Measurements from ENCODE around the gene KRTCAP3.

KRTCAP3 gene

GRCh38 chr2:27441226-27441926 lies 805 bp upstream of the KRTCAP3 start:
- Histone ChIP-seq H3K27me3 (ENCODE audit: control insufficient read depth in 5 of 5, insufficient read depth in 4 of 5, low read length in 5 of 5) (no peaks in the 10 kb centered on the region), H3K4me3 (ENCODE audit: low read depth in 1 of 5, low read length in 5 of 5) (no peak overlapping the region), H3K36me3 (ENCODE audit: control insufficient read depth in 5 of 5, insufficient read depth in 5 of 5, low read length in 5 of 5) (peaks cover 11 to 81% (median 61%) of the 10 kb centered on the region in 5 donors), H3K4me1 (ENCODE audit: control insufficient read depth in 5 of 5, insufficient read depth in 5 of 5, low read length in 5 of 5) (peaks cover 0 to 5% (median 0%) of the 10 kb centered on the region in 5 donors), H3K9ac (ENCODE audit: low read length in 5 of 5) (no peak overlapping the region), H3K9me3 (ENCODE audit: control insufficient read depth in 5 of 5, low read length in 5 of 5) (no peaks in the 10 kb centered on the region), H3K27ac (ENCODE audit: low read depth, low read length) (no peak overlapping the region)

GRCh38 chr2:27442920-27443282 lies 720 bp downstream of the KRTCAP3 start:
- Histone ChIP-seq H3K9ac (ENCODE audit: low read length in 5 of 5) (no peak overlapping the region), H3K27me3 (ENCODE audit: control insufficient read depth in 5 of 5, insufficient read depth in 4 of 5, low read length in 5 of 5) (no peaks in the 10 kb centered on the region), H3K4me1 (ENCODE audit: control insufficient read depth in 5 of 5, insufficient read depth in 5 of 5, low read length in 5 of 5) (peaks cover 0 to 5% (median 0%) of the 10 kb centered on the region in 5 donors), H3K27ac (ENCODE audit: low read depth, low read length) (peak overlapping the region; percentile 23), H3K9me3 (ENCODE audit: control insufficient read depth in 5 of 5, low read length in 5 of 5) (no peaks in the 10 kb centered on the region), H3K36me3 (ENCODE audit: control insufficient read depth in 5 of 5, insufficient read depth in 5 of 5, low read length in 5 of 5) (peaks cover 3 to 75% (median 59%) of the 10 kb centered on the region in 5 donors), H3K4me3 (ENCODE audit: low read depth in 1 of 5, low read length in 5 of 5) (no peak overlapping the region)

DNA sequence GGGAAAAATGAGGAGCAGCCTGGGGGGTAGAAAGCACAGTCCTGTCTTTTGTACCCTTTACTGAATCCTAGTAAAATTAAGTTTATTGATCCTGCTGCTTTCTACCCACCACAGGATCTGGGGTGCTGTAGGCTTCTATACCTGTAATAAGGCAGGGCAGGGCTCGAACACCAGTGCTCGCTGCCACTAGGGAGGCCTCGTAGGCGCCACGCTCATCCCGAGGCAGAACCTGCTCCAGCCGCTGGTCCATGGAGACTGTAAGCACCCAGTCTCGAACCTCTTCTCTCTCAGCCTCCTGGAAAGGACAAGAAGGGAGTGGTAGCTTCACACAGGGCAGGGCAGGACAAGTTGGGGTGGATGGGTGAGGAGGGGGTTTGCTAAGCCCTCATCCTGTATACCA lies 3.0 kb downstream of the KRTCAP3 start:
- Histone ChIP-seq H3K27me3 (ENCODE audit: control insufficient read depth in 5 of 5, insufficient read depth in 4 of 5, low read length in 5 of 5) (no peaks in the 10 kb centered on the region), H3K36me3 (ENCODE audit: control insufficient read depth in 5 of 5, insufficient read depth in 5 of 5, low read length in 5 of 5) (peaks cover 0 to 74% (median 60%) of the 10 kb centered on the region in 5 donors), H3K4me3 (ENCODE audit: low read depth in 1 of 5, low read length in 5 of 5) (no peak overlapping the region), H3K4me1 (ENCODE audit: control insufficient read depth in 5 of 5, insufficient read depth in 5 of 5, low read length in 5 of 5) (peaks cover 0 to 5% (median 0%) of the 10 kb centered on the region in 5 donors), H3K9ac (ENCODE audit: low read length in 5 of 5) (no peak overlapping the region), H3K27ac (ENCODE audit: low read depth, low read length) (no peak overlapping the region), H3K9me3 (ENCODE audit: control insufficient read depth in 5 of 5, low read length in 5 of 5) (no peaks in the 10 kb centered on the region)

DNA sequence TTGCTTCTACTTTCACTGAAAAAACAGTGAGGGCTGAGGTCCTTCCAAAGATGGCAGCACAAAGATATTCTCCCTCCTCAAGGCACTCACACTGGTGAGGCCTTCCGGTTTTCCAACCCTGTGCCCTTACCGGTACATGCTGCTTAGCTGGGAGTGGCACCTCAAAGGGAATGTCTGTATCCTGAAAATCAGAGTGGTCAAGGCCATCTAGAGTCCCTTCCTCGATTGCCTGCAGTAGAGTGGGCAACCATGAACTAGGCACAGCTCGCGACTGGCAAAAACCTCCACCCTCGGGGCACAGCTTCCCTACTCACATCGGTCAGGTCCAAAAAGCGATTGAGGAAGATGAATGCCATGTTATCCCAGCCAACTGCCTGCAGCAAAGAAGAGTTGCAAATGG lies 3.4 kb downstream of the KRTCAP3 start:
- Histone ChIP-seq H3K4me3 (ENCODE audit: low read depth in 1 of 5, low read length in 5 of 5) (no peak overlapping the region), H3K36me3 (ENCODE audit: control insufficient read depth in 5 of 5, insufficient read depth in 5 of 5, low read length in 5 of 5) (peaks cover 0 to 72% (median 56%) of the 10 kb centered on the region in 5 donors), H3K27ac (ENCODE audit: low read depth, low read length) (no peak overlapping the region), H3K9ac (ENCODE audit: low read length in 5 of 5) (no peak overlapping the region), H3K27me3 (ENCODE audit: control insufficient read depth in 5 of 5, insufficient read depth in 4 of 5, low read length in 5 of 5) (no peaks in the 10 kb centered on the region), H3K9me3 (ENCODE audit: control insufficient read depth in 5 of 5, low read length in 5 of 5) (no peaks in the 10 kb centered on the region), H3K4me1 (ENCODE audit: control insufficient read depth in 5 of 5, insufficient read depth in 5 of 5, low read length in 5 of 5) (peaks cover 0 to 5% (median 0%) of the 10 kb centered on the region in 5 donors)

- Histone ChIP-seq H3K4me1 (ENCODE audit: control insufficient read depth in 5 of 5, insufficient read depth in 5 of 5, low read length in 5 of 5) (peaks cover 0 to 5% (median 0%) of the 10 kb centered on the region in 5 donors), H3K27ac (ENCODE audit: low read depth, low read length) (no peak overlapping the region), H3K27me3 (ENCODE audit: control insufficient read depth in 5 of 5, insufficient read depth in 4 of 5, low read length in 5 of 5) (no peaks in the 10 kb centered on the region), H3K4me3 (ENCODE audit: low read depth in 1 of 5, low read length in 5 of 5) (no peak overlapping the region), H3K9me3 (ENCODE audit: control insufficient read depth in 5 of 5, low read length in 5 of 5) (no peaks in the 10 kb centered on the region), H3K9ac (ENCODE audit: low read length in 5 of 5) (no peak overlapping the region), H3K36me3 (ENCODE audit: control insufficient read depth in 5 of 5, insufficient read depth in 5 of 5, low read length in 5 of 5) (peaks cover 0 to 67% (median 53%) of the 10 kb centered on the region in 5 donors)
Measured at GRCh38 chr2:27446057-27446456, 3.9 kb downstream of the KRTCAP3 start.

- Histone ChIP-seq H3K36me3 (ENCODE audit: control insufficient read depth in 5 of 5, insufficient read depth in 5 of 5, low read length in 5 of 5) (peaks cover 3 to 66% (median 59%) of the 10 kb centered on the region in 5 donors), H3K27ac (ENCODE audit: low read depth, low read length) (no peak overlapping the region), H3K9ac (ENCODE audit: low read length in 5 of 5) (no peak overlapping the region), H3K27me3 (ENCODE audit: control insufficient read depth in 5 of 5, insufficient read depth in 4 of 5, low read length in 5 of 5) (no peaks in the 10 kb centered on the region), H3K9me3 (ENCODE audit: control insufficient read depth in 5 of 5, low read length in 5 of 5) (no peaks in the 10 kb centered on the region), H3K4me3 (ENCODE audit: low read depth in 1 of 5, low read length in 5 of 5) (no peak overlapping the region), H3K4me1 (ENCODE audit: control insufficient read depth in 5 of 5, insufficient read depth in 5 of 5, low read length in 5 of 5) (no peaks in the 10 kb centered on the region)
Measured at GRCh38 chr2:27448381-27448780, 6.2 kb downstream of the KRTCAP3 start.

GRCh38 chr2:27451095-27451494 lies 8.9 kb downstream of the KRTCAP3 start:
- H3K27ac ChIP-seq (ENCODE audit: low read depth, low read length) = no peak overlapping the region
- H3K36me3 ChIP-seq (ENCODE audit: control insufficient read depth in 5 of 5, insufficient read depth in 5 of 5, low read length in 5 of 5) = peaks cover 3 to 68% (median 63%) of the 10 kb centered on the region in 5 donors
- H3K27me3 ChIP-seq (ENCODE audit: control insufficient read depth in 5 of 5, insufficient read depth in 4 of 5, low read length in 5 of 5) = no peaks in the 10 kb centered on the region
- H3K4me1 ChIP-seq (ENCODE audit: control insufficient read depth in 5 of 5, insufficient read depth in 5 of 5, low read length in 5 of 5) = no peaks in the 10 kb centered on the region
- no peak overlapping the region for H3K9ac ChIP-seq (ENCODE audit: low read length in 5 of 5)
- no peaks in the 10 kb centered on the region for H3K9me3 ChIP-seq (ENCODE audit: control insufficient read depth in 5 of 5, low read length in 5 of 5)
- no peak overlapping the region for H3K4me3 ChIP-seq (ENCODE audit: low read depth in 1 of 5, low read length in 5 of 5)

DNA sequence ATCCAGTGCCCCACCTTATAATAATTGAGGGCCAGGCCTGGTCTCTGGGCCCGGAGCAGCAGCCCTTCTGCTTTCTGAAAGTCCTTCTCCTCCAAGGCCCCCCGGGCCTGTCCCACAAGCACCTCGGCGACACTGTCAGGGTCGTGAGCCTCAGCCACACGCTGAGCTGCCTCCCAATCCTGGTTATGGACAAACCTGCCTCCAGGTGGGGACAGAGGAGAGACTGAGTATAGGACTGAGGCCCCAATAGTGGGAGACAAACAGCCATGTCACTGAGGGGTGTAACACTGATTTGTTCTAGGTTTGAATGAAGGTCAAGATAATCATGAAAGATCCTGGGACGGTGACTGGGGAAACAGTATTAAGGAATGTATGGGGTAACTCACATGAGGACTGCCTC lies 11.8 kb downstream of the KRTCAP3 start:
- H3K36me3 ChIP-seq (ENCODE audit: control insufficient read depth in 5 of 5, insufficient read depth in 5 of 5, low read length in 5 of 5) = peaks cover 6 to 77% (median 72%) of the 10 kb centered on the region in 5 donors
- H3K27me3 ChIP-seq (ENCODE audit: control insufficient read depth in 5 of 5, insufficient read depth in 4 of 5, low read length in 5 of 5) = no peaks in the 10 kb centered on the region
- H3K4me1 ChIP-seq (ENCODE audit: control insufficient read depth in 5 of 5, insufficient read depth in 5 of 5, low read length in 5 of 5) = no peaks in the 10 kb centered on the region
- H3K4me3 ChIP-seq (ENCODE audit: low read depth in 1 of 5, low read length in 5 of 5) = no peak overlapping the region
- no peak overlapping the region for H3K9ac ChIP-seq (ENCODE audit: low read length in 5 of 5)
- H3K9me3 ChIP-seq (ENCODE audit: control insufficient read depth in 5 of 5, low read length in 5 of 5) = no peaks in the 10 kb centered on the region
- H3K27ac ChIP-seq (ENCODE audit: low read depth, low read length) = no peak overlapping the region

- no peak overlapping the region for H3K4me3 ChIP-seq (ENCODE audit: low read depth in 1 of 5, low read length in 5 of 5)
- H3K9ac ChIP-seq (ENCODE audit: low read length in 5 of 5) = no peak overlapping the region
- H3K36me3 ChIP-seq (ENCODE audit: control insufficient read depth in 5 of 5, insufficient read depth in 5 of 5, low read length in 5 of 5) = peaks cover 17 to 71% (median 63%) of the 10 kb centered on the region in 5 donors
- H3K4me1 ChIP-seq (ENCODE audit: control insufficient read depth in 5 of 5, insufficient read depth in 5 of 5, low read length in 5 of 5) = no peaks in the 10 kb centered on the region
- no peaks in the 10 kb centered on the region for H3K9me3 ChIP-seq (ENCODE audit: control insufficient read depth in 5 of 5, low read length in 5 of 5)
- no peaks in the 10 kb centered on the region for H3K27me3 ChIP-seq (ENCODE audit: control insufficient read depth in 5 of 5, insufficient read depth in 4 of 5, low read length in 5 of 5)
- no peak overlapping the region for H3K27ac ChIP-seq (ENCODE audit: low read depth, low read length)
Measured at GRCh38 chr2:27461118-27461517, 18.9 kb downstream of the KRTCAP3 start.

- Histone ChIP-seq H3K27me3 (ENCODE audit: control insufficient read depth in 5 of 5, insufficient read depth in 4 of 5, low read length in 5 of 5) (no peaks in the 10 kb centered on the region), H3K27ac (ENCODE audit: low read depth, low read length) (no peak overlapping the region), H3K4me1 (ENCODE audit: control insufficient read depth in 5 of 5, insufficient read depth in 5 of 5, low read length in 5 of 5) (no peaks in the 10 kb centered on the region), H3K36me3 (ENCODE audit: control insufficient read depth in 5 of 5, insufficient read depth in 5 of 5, low read length in 5 of 5) (peaks cover 13 to 39% (median 34%) of the 10 kb centered on the region in 5 donors), H3K9me3 (ENCODE audit: control insufficient read depth in 5 of 5, low read length in 5 of 5) (no peaks in the 10 kb centered on the region), H3K9ac (ENCODE audit: low read length in 5 of 5) (no peak overlapping the region), H3K4me3 (ENCODE audit: low read depth in 1 of 5, low read length in 5 of 5) (no peak overlapping the region)
Measured at GRCh38 chr2:27464443-27464842, 22.3 kb downstream of the KRTCAP3 start.

Measured in subcutaneous abdominal adipose tissue (tissue), 5 donors.